ENCODE results near the gene LIFR.

DNA sequence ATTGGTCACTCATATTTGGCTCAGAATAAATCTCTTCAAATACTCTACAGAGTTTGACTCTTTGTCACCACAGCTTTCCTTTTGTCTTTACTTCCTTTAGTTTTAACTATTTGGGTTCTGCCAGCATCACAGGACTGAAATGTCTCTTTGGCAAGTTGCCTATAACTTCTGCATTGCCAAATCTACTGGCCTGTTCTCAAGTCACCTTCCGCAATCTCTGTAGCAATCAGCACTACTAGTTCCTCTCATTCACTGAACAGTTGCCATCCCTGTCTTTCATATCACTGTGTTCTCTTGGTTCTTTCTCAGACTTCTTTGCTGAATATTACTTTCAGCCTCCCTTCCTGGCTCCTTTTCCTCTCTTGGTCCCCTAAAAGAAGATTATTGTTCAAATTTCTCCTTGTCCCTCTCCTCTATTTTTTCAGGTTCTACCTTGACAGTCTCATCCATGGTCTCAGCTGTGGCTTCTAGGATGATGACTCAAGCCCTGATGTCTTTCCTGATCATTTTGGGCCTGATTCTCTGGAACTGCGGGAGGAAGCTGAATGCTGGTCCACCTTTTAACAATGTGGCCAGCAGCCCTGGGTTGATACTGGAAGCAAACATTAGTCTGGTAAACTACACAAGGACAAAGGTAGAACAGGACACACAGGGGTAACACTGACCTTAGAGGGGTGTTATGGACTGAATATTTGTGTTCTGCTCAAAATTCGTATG is 44.0 kb upstream of the LIFR start:
- TF ChIP-seq RAD21 (conservative IDR thresholded peaks at IDR 0.05 in 1 of 2, IDR thresholded peaks at IDR 0.05 in 1 of 2): no peak
- TF ChIP-seq CBX2 (IDR thresholded peaks at IDR 0.05; ENCODE audit: borderline replicate concordance, low read depth): no peak
- TF ChIP-seq, protein P1, sequence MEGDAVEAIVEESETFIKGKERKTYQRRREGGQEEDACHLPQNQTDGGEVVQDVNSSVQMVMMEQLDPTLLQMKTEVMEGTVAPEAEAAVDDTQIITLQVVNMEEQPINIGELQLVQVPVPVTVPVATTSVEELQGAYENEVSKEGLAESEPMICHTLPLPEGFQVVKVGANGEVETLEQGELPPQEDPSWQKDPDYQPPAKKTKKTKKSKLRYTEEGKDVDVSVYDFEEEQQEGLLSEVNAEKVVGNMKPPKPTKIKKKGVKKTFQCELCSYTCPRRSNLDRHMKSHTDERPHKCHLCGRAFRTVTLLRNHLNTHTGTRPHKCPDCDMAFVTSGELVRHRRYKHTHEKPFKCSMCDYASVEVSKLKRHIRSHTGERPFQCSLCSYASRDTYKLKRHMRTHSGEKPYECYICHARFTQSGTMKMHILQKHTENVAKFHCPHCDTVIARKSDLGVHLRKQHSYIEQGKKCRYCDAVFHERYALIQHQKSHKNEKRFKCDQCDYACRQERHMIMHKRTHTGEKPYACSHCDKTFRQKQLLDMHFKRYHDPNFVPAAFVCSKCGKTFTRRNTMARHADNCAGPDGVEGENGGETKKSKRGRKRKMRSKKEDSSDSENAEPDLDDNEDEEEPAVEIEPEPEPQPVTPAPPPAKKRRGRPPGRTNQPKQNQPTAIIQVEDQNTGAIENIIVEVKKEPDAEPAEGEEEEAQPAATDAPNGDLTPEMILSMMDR (IDR thresholded peaks at IDR 0.05): no peak
- TF ChIP-seq, protein P2, sequence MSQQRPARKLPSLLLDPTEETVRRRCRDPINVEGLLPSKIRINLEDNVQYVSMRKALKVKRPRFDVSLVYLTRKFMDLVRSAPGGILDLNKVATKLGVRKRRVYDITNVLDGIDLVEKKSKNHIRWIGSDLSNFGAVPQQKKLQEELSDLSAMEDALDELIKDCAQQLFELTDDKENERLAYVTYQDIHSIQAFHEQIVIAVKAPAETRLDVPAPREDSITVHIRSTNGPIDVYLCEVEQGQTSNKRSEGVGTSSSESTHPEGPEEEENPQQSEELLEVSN (IDR thresholded peaks at IDR 0.05; ENCODE audit: borderline replicate concordance, low read depth): no peak
- TF ChIP-seq HDAC2 (IDR thresholded peaks at IDR 0.05): no peak
- no peak for TF ChIP-seq CBX8 (IDR thresholded peaks at IDR 0.05)
- TF ChIP-seq KDM1A (IDR thresholded peaks at IDR 0.05; ENCODE audit: low read depth): no peak
- TF ChIP-seq POLR2A (IDR thresholded peaks at IDR 0.05; ENCODE audit: low read length): no peak
- TF ChIP-seq PHF8 (IDR thresholded peaks at IDR 0.05; ENCODE audit: borderline replicate concordance, low read depth): no peak
- no peak for TF ChIP-seq CHD4 (IDR thresholded peaks at IDR 0.05; ENCODE audit: borderline replicate concordance)
- no peak for TF ChIP-seq RFX5 (IDR thresholded peaks at IDR 0.05)
- no peak for TF ChIP-seq NPAS2 (CRISPR knock-in tag; IDR thresholded peaks at IDR 0.05; ENCODE audit: borderline replicate concordance)
- no peak for TF ChIP-seq NFE2L2 (conservative IDR thresholded peaks at IDR 0.05; ENCODE audit: low read length)

Measured in A549 (cell line).